ENCODE results near the gene CMC4.

- TF ChIP-seq EZH2 (IDR thresholded peaks at IDR 0.05; ENCODE audit: insufficient read depth, poor library complexity, severe bottlenecking) (no peak), EZH2phosphoT487 (IDR thresholded peaks at IDR 0.05; ENCODE audit: insufficient read depth, low read depth) (no peak)
These were observed 42.1 kb downstream of the CMC4 start for GRCh38 chrX:155028877-155029291.
